Colon (tissue), 2 donors: Measurements from ENCODE around the gene LILRB3.
"Not testable (repeated sequence)": the region's sequence is repeated elsewhere in the genome, so short reads cannot be mapped to it uniquely, and the experiment has no call there.

ENCODE experiments used
- FAIRE-seq: peaks from 2 replicates; lab custom pipeline; 2012; peaks lifted over from hg19 to GRCh38; lab: Jason Lieb, UNC
- donor health status: control.
- donor health status: control.

Gene LILRB3

DNA sequence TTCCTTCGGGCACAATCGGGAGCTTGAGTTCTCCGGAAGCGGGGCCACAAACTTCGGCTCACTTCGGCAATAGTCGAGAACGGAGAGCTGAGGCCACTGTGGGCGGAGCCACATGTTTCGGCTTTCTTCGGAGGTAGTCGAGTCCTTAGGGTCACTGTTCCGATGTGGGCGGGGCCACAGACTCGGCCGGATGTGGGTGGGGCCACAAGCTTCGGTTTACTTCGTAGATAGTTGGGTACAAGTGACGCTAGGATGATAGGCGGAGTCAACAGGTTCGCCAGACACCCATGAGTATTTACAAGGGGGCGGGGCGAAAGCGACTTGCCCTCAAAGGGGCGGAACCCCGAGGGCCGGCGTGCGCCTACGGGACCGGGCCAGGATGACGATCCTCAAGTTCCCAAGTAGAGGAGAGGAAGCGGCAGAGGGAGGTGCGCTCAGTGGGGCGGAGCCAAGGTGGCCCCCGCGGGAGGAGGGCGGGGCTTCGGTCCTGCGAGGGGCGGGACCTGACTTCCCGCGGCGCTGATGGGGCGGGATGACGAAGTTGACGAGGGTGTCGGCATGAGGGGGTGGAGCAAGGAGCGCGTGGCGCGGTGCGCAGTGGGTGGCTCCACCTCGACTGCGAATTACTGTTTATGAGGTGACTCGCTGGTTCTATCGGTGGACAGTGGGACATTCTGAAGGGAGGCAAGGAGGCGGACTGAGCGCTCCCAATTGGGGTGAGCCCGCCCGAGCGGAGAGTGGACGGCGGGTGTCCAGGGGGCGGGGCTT is 32.9 kb downstream of the LILRB3 start:
- peak; percentile 98 for FAIRE-seq

DNA sequence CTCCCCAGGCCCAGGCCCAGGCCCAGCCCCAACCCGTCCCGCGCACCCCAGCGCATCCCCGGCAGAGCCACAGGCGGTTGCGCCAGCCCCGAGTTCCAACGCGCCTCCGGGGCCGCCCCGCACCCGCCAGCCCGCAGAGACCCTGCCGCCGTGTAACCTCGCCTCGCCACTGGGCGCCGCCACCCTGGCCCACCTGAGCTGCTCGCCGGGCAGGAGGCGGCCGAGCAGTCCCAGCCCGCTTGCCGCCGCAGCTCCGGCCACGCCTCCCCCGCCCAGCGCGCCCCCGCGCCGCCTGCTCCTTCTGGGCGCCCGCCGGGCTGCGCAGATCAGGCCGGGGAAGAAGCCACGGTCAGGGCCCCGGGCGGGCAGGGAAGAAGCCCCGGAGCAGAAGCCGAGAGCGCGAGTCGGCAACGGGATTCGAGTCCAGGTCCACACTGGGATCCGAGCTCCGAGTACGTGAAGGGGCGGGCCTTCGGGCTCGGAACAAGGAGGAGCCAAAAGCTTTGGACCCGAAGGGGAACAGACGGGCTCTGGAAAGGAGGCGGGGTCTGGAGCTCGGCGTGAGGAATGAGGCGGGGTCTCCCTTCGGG is 33.6 kb downstream of the LILRB3 start, which contains the start of gene MBOAT7:
MBOAT7 (minus strand) TSS at position 436 of the 590 bp plus-strand sequence. CDS start 1,072 bp downstream, outside the sequence.
- no peak for FAIRE-seq

DNA sequence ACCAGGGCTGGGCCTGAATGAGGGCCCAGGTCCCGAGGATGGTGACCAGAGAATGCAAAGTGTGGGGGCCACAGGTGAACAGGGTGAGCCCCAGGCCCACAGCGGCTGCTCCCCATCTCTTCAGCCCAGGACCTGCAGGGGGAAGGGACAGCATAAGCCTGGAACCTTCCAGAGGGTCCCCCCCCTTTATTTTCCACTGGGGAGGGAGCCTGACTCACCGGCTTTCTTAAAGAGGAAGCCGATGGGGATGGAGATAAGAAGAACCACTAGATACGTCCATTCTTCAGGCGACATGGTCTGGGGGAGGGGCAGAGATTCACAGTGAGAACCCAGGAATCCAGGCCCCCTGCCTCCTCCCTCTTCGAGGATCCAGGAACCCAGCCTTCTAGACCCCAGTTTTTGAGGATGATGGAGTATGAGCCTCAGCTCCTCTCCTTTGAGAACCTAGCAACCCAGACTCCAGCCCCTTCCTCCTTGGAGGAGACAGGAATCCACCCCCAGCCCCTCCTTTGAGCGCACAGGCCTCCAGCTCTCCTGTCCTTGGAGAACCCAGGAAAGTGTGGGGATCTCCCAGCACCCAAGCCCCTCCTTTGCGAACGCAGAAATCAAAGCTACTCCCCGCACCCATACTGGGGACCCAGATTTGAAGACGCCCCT is 34.5 kb downstream of the LILRB3 start:
- FAIRE-seq = no peak

DNA sequence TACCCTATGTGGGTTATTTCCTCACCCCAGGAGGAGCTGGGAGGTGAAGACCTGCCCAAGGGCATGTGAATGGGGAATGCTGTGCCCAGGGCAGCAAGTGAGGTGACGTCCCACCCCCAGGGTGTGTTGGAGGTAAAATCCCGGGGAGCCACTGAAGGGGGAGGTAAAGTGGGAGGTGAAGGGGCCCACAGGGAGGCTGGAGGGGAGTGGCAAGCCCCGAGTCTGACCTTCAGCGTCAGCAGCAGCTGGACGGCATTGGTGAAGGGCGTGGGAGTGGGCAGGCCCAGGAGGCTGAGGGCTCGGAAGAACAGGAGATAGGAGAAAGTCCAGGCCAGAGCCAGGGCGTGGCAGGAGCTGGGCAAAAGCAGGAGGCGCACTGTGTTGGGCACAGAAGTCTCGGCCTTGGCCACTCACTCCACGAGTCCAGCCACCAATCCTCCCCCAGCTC is 35.8 kb downstream of the LILRB3 start:
- FAIRE-seq = no peak

- FAIRE-seq = no peak
Measured at GRCh38 chr19:54186351-54186750, 36.5 kb downstream of the LILRB3 start.

- FAIRE-seq = no peak
Measured at GRCh38 chr19:54183431-54183830, 39.4 kb downstream of the LILRB3 start.

- not testable (repeated sequence) for FAIRE-seq
Measured at GRCh38 chr19:54181894-54182293, 40.9 kb downstream of the LILRB3 start.

GRCh38 chr19:54180691-54181091 is 42.1 kb downstream of the LILRB3 start:
- FAIRE-seq = no peak

- FAIRE-seq = no peak
Measured at GRCh38 chr19:54179921-54180461, 42.8 kb downstream of the LILRB3 start.

DNA sequence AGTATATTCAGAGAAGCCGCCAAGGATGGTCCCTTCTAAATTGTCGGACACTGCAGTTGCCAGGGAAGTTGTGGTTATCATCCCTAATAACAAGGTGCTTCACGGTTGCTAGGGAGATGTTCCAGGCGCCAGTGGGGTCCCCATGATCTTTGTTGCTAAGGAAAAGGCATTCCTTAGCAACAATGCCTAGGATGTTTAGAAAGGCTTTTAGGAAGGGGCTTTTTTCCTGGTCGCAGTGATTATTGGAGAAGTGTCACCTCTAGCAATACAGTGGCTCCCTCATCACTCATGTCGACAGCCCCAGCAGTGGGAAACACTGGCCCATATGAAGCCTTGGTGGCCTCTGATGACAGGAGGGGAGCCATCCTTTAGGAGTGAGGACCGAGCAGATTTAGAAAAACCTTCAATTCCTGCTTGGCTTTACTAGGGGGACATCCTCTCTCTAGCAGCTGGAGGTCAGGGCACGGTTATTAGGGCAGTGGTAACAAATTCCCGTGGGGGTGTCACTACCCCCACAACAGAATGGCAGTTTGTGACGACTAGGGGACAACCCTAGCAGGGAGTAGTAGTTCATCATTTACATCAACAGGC is 43.5 kb downstream of the LILRB3 start:
- no peak for FAIRE-seq

DNA sequence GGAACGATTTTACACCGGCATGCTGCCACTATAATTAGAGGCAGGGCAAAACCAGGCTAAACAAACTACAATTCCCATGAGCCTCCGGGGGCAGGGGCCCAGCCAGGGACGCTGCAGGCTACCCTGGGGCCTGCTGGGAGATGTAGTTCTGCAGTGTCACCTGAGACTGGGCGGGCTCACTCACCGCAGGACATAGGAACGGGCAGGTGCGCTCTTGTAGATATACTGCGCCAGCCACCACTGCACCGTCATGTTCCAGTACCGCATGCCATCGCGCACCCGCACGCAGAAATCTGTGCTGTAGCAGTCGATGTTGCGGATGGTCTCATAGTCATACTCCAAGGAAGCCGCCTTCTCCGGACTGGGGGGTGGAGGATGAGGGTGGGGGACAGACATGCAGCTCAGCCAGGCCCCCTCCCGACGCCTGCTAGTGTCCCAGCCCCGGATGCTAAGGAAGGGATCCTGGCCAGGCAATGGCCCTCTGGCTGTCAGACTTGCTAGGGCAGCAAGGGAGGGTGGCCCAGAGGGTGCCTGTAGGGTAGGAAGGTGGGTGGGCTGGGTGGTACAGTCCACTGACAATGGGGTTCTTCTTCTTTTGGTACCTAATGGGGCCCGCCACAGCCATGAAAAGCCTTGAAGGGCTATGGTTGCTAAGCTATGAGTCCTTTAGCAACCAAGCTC is 44.1 kb downstream of the LILRB3 start:
- no peak for FAIRE-seq

DNA sequence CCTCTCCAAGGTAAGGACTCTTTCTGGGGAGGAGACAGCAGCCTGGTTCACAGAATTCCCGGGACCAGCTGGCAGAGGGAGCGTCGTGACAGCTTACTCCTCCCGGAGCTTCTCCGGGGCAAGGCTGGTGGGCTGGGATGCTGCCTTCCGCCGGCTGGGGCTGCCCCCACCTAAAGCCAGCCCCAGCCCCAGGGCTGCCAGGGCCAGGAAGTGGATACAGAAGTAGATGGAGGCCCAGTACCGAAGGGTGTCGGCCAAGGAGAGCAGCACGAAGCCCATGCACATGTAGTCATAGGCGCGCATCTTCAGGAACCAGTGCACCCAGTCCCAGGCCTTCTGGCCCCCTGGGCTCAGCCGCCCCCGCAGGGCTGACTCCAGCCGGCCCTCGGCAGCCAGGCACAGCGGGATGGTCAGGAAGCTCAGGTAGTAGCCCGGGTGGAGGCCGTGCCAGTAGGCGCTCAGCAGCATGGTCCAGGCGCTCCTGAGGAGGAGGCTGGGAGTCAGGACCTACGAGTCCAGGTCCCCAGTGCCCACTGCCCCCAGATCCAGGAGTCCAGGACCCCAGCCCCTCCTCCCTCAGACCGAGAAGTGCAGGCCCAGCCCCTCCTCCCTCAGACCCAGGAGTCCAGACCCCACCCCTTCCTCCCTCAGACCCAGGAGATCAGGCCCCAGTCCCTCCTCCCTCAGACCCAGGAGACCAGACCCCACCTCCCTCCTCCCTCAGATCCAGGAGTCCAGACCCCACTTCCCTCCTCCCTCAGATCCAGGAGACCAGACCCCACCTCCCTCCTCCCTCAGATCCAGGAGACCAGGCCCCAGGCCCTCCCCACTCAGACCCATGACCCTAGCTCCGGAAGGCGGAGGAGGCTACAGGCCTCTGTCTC is 48.6 kb downstream of the LILRB3 start:
- no peak for FAIRE-seq

DNA sequence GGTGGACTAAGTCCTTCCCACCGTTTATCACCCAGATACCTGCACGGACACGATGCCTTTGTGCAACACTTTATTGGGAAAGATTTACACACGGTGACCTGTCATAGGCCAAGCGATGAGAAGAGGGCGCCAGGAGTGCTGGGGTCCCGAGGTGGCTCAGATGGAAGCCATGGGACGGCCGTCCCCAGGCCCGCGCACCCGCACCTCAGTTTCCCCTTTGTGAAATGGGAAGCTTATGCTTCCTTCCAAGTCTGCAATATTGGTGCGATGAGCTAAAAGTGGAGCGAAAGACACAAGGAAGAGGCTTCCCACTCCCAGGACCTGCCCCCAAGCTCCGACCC is 49.5 kb downstream of the LILRB3 start:
- no peak for FAIRE-seq

GRCh38 chr19:54172471-54173358 is 50.1 kb downstream of the LILRB3 start, which contains the start of gene TMC4:
TSS of gene TMC4 (minus strand) at chr19:54173160. CDS start at chr19:54173117, 43 bp downstream.
- FAIRE-seq = no peak

DNA sequence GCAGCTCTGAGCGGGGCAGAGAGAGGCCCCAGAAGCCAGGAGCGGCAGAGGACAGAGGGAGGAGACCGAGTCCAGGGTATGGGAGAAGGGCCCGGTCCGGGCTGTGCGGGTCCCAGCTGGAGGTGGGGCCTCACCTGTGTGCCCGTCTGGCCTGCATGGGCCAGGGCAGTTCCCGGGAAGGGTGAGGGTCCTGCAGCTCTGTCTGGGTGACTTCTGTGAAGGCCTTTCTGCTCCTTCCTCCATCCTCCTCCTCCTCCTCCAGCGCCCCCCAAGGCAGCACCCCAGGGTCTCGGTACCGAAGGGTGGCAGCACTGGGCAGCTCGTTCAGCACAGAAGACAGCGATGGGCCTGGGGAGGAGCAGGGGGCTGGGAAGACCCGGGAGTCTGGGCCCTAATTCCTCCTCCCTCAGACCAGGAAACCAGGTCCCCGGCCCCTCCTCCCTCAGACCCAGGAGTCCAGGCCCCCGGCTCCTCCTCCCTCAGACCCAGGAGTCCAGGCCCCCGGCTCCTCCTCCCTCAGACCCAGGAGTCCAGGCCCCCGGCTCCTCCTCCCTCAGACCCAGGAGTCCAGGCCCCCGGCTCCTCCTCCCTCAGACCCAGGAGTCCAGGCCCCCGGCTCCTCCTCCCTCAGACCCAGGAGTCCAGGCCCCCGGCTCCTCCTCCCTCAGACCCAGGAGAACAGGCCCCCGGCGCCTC is 50.9 kb downstream of the LILRB3 start:
- FAIRE-seq = not testable (repeated sequence)

- no peak for FAIRE-seq
Measured at GRCh38 chr19:54169149-54169740, 53.6 kb downstream of the LILRB3 start.

DNA sequence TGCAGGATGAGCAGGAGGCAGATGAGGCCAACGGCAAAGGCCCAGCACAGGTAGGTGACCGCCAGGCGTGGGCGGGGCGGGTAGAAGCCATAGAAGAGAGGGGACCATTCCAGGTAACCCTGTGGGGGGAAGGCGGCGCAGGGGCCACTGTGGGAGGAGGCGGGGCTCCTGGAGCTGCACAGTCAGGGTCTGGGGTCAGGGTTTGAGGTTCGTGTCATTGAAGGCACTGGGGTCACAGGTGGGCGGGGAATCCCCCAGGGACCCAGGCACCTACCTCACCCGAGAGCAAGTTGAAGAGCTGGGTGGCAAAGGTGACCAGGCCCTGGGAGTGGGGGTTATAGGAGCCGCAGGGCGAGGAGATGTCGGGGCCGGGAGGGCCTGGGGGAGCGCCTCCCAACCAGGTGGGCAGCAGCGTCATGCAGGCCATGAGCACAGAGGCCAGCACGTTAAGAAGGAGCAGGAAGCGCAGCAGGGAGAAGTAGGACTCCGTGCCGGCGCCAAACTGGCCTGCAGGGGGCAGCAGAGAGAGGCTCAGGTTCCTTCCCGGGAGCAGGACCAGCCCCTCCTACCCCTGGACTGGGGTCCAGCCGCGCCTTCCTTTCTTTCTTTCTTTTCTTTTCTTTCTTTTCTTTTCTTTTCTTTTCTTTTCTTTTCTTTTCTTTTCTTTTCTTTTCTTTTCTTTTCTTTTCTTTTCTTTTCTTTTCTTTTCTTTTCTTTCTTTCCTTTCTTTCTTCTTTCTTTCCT is 54.5 kb downstream of the LILRB3 start:
- FAIRE-seq = no peak
